ENCODE results near the gene MEI1.
"Not testable (repeated sequence)": the region's sequence is repeated elsewhere in the genome, so short reads cannot be mapped to it uniquely, and the experiment has no call there.

MEI1 gene

GRCh38 chr22:41683616-41684015, 15.7 kb upstream of the MEI1 start:
- DNase-seq, result no peak

GRCh38 chr22:41684194-41684593, 15.1 kb upstream of the MEI1 start:
- DNase-seq, result no peak

GRCh38 chr22:41686890-41687289, 12.4 kb upstream of the MEI1 start:
- not testable (repeated sequence) for DNase-seq

- no peak for DNase-seq
Observed at GRCh38 chr22:41687901-41688364, 11.4 kb upstream of the MEI1 start.

- DNase-seq, result peak; percentile 72
Observed at GRCh38 chr22:41688365-41689211, 10.7 kb upstream of the MEI1 start, which contains the start of gene SNU13. Gene SNU13, minus strand, starts transcription at chr22:41688867. Its CDS starts 71 bp downstream, at chr22:41688796.

GRCh38 chr22:41690476-41690875, 8.8 kb upstream of the MEI1 start:
- no peak for DNase-seq

GRCh38 chr22:41695211-41695610, 4.1 kb upstream of the MEI1 start:
- DNase-seq, result no peak

- no peak for DNase-seq
Observed at GRCh38 chr22:41696703-41697102, 2.6 kb upstream of the MEI1 start.

- peak; percentile 70 for DNase-seq
Observed at GRCh38 chr22:41697126-41697775, 2.1 kb upstream of the MEI1 start.

- DNase-seq, result no peak
Observed at GRCh38 chr22:41700108-41700364, 733 bp downstream of the MEI1 start.

GRCh38 chr22:41702763-41703162, 3.5 kb downstream of the MEI1 start:
- DNase-seq, result no peak

- DNase-seq, result no peak
Observed at GRCh38 chr22:41709341-41709740, 10.0 kb downstream of the MEI1 start.

- DNase-seq, result no peak
Observed at GRCh38 chr22:41713004-41713403, 13.7 kb downstream of the MEI1 start.

GRCh38 chr22:41722496-41722895, 23.2 kb downstream of the MEI1 start:
- DNase-seq, result no peak

- DNase-seq, result no peak
Observed at GRCh38 chr22:41725510-41726110, 26.3 kb downstream of the MEI1 start.

GRCh38 chr22:41731609-41732008, 32.3 kb downstream of the MEI1 start:
- DNase-seq, result no peak

- DNase-seq, result no peak
Observed at GRCh38 chr22:41732096-41732772, 32.9 kb downstream of the MEI1 start.

GRCh38 chr22:41733241-41733640, 33.9 kb downstream of the MEI1 start:
- DNase-seq, result not testable (repeated sequence)

- DNase-seq, result no peak
Observed at GRCh38 chr22:41739576-41739975, 40.3 kb downstream of the MEI1 start.

GRCh38 chr22:41742918-41743317, 43.6 kb downstream of the MEI1 start:
- no peak for DNase-seq

- no peak for DNase-seq
Observed at GRCh38 chr22:41745968-41746367, 46.7 kb downstream of the MEI1 start.

GRCh38 chr22:41746567-41747400, 47.5 kb downstream of the MEI1 start:
- DNase-seq, result peak; percentile 17
